HCT116 (cell line): Measurements from ENCODE around the gene PIP4K2A. TPM values are rescaled to one million over a fixed set of nuclear protein-coding genes. Genes with fewer than 3 reads are reported as not detected.

ENCODE experiments used
- ATAC-seq: fragments of 200-7000 bp; cut with Tn5 transposase; 2 replicates; pipeline ENCODE4 v1.9.1; 2020; ENCODE audit warnings: mild to moderate bottlenecking, moderate library complexity
- BruUV-seq: library from RNA; stranded (reverse); fragments of 400-500 nt; replicated peaks from 2 replicates; lab custom pipeline; 2021; lab: Mats Ljungman, UMichigan
- CTCF ChIA-PET: fragments of 300-600 bp; sonication (Branson Sonifier 250); formaldehyde crosslinking; loops from one replicate; lab custom pipeline; 2021; ENCODE audit warnings: antibody characterized with exemption; lab: Charles Lee
- POLR2A ChIA-PET: fragments of 300-600, 350-600 bp; sonication (Branson Sonifier 250); formaldehyde crosslinking; loops from one replicate; lab custom pipeline; 2021; ENCODE audit warnings: antibody characterized with exemption; lab: Charles Lee
- RAD21 ChIA-PET, 2 experiments: fragments of 300-600 bp; sonication (Branson Sonifier 250); formaldehyde crosslinking; loops; one replicate each; lab custom pipeline; 2023; ENCODE audit warnings: low total read pairs in 2 of 2; ENCODE audit not compliant: uncharacterized antibody in 2 of 2, unreplicated experiment in 2 of 2, low non-redundant PET in 1 of 2; lab: Charles Lee
- DNase-seq: peaks from one replicate; pipeline ENCODE4 v3.0.0-alpha.2; 2010; ENCODE audit warnings: low read depth, low spot score
- H2AFZ ChIP-seq: fragments of 200-600 bp; shearing (Covaris generic), sonication (generic); 2 replicates; pipeline ENCODE4 v1.6.1; 2017; ENCODE audit warnings: low read depth, mixed run types, mixed read lengths, antibody characterized with exemption, low read length; ENCODE audit not compliant: poor library complexity, severe bottlenecking
- H3K27ac ChIP-seq: 2 replicates; pipeline ENCODE4 v1.5.1; 2012; ENCODE audit warnings: low read depth, low read length
- H3K27me3 ChIP-seq: fragments of 200-600 bp; sonication (generic); 2 replicates; pipeline ENCODE4 v1.6.1; 2016; ENCODE audit warnings: mixed run types, low read length, mixed read lengths; ENCODE audit not compliant: insufficient read depth
- H3K36me3 ChIP-seq, 2 experiments: fragments of 200-500 bp in 1 of 2; fragments of 200-600 bp in 1 of 2; sonication (Bioruptor generic) in 1 of 2; sonication (generic) in 1 of 2; 2 replicates each; pipeline versions ENCODE4 v1.5.1 to v1.6.1; 2014 to 2016; ENCODE audit warnings: low read length in 2 of 2, inconsistent platforms in 1 of 2, mixed read lengths in 1 of 2, mixed run types in 1 of 2; ENCODE audit not compliant: insufficient read depth in 2 of 2, control insufficient read depth in 1 of 2
- H3K4me1 ChIP-seq, 2 experiments: fragments of 200-600 bp in 1 of 2; sonication (generic) in 1 of 2; 2 replicates each; pipeline versions ENCODE4 v1.5.1 to v1.6.1; 2012 to 2017; ENCODE audit warnings: low read length in 2 of 2, inconsistent platforms in 1 of 2, mild to moderate bottlenecking in 1 of 2, mixed read lengths in 1 of 2, mixed run types in 1 of 2, moderate library complexity in 1 of 2; ENCODE audit not compliant: insufficient read depth in 2 of 2, control insufficient read depth in 1 of 2
- H3K4me2 ChIP-seq: fragments of 200-600 bp; sonication (generic); 2 replicates; pipeline ENCODE4 v1.6.1; 2017; ENCODE audit warnings: mixed run types, low read length, mixed read lengths
- H3K4me3 ChIP-seq, 2 experiments: fragments of 200-600 bp in 1 of 2; sonication (generic) in 1 of 2; replicated peaks in 1 of 2; 2 replicates each; pipeline ENCODE4 v1.5.1; 2011 to 2016; ENCODE audit warnings: low read length in 2 of 2, control low read depth in 1 of 2, low read depth in 1 of 2, mild to moderate bottlenecking in 1 of 2, mixed read lengths in 1 of 2, mixed run types in 1 of 2
- H3K79me2 ChIP-seq: fragments of 200-600 bp; sonication (generic); 2 replicates; pipeline ENCODE4 v1.6.1; 2017; ENCODE audit warnings: mild to moderate bottlenecking, mixed run types, low read length, moderate library complexity, mixed read lengths; ENCODE audit not compliant: insufficient read depth
- H3K9ac ChIP-seq: fragments of 200-600 bp; sonication (generic); 2 replicates; pipeline ENCODE4 v1.6.1; 2016; ENCODE audit warnings: low read length, mixed read lengths
- H3K9me2 ChIP-seq: fragments of 200-600 bp; sonication (generic), shearing (Covaris generic); 2 replicates; pipeline ENCODE4 v1.6.1; 2017; ENCODE audit warnings: mixed run types, mild to moderate bottlenecking, moderate library complexity; ENCODE audit not compliant: insufficient read depth
- H3K9me3 ChIP-seq, 2 experiments: fragments of 200-500 bp in 1 of 2; fragments of 200-600 bp in 1 of 2; sonication (Bioruptor generic) in 1 of 2; sonication (generic) in 1 of 2; 2 replicates each; pipeline ENCODE4 v1.6.1; 2014 to 2017; ENCODE audit warnings: low read length in 2 of 2, mixed read lengths in 2 of 2, inconsistent platforms in 1 of 2, low read depth in 1 of 2, mild to moderate bottlenecking in 1 of 2, mixed run types in 1 of 2, moderate library complexity in 1 of 2; ENCODE audit not compliant: control insufficient read depth in 1 of 2, insufficient read depth in 1 of 2
- H4K20me1 ChIP-seq: fragments of 200-600 bp; sonication (generic), shearing (Covaris generic); 2 replicates; pipeline ENCODE4 v1.6.1; 2017; ENCODE audit warnings: mixed run types, mild to moderate bottlenecking, moderate library complexity; ENCODE audit not compliant: insufficient read depth
- CEBPB ChIP-seq: IDR thresholded peaks from 2 replicates; pipeline ENCODE4 v1.6.1; 2012; ENCODE audit warnings: low read depth
- EGR1 ChIP-seq: IDR thresholded peaks from 2 replicates; pipeline ENCODE4 v1.6.1; 2012; ENCODE audit warnings: low read depth
- EZH2 ChIP-seq: fragments of 200-600 bp; sonication (generic); IDR thresholded peaks from 2 replicates; pipeline ENCODE4 v1.6.1; 2017; ENCODE audit warnings: antibody characterized with exemption, mixed run types
- EZH2phosphoT487 ChIP-seq: fragments of 200-600 bp; IDR thresholded peaks from 2 replicates; pipeline ENCODE4 v1.6.1; 2018; ENCODE audit warnings: antibody characterized with exemption, borderline replicate concordance
- FOSL1 ChIP-seq: IDR thresholded peaks from 2 replicates; pipeline ENCODE4 v1.6.1; 2012; ENCODE audit warnings: low read depth
- JUND ChIP-seq: IDR thresholded peaks from 2 replicates; pipeline ENCODE4 v1.6.1; 2012
- POLR2A ChIP-seq: IDR thresholded peaks from 2 replicates; pipeline ENCODE4 v1.7.0; 2011; ENCODE audit warnings: borderline replicate concordance; ENCODE audit not compliant: insufficient read depth, insufficient read length; ENCODE audit errors: extremely low read depth
- REST ChIP-seq: IDR thresholded peaks from 2 replicates; pipeline ENCODE4 v1.6.1; 2012; ENCODE audit warnings: low read depth
- SIN3A ChIP-seq: IDR thresholded peaks from 2 replicates; pipeline ENCODE4 v1.6.1; 2012; ENCODE audit warnings: low read depth
- SRF ChIP-seq: IDR thresholded peaks from 2 replicates; pipeline ENCODE4 v1.6.1; 2012; ENCODE audit warnings: low read depth
- YY1 ChIP-seq: IDR thresholded peaks from 2 replicates; pipeline ENCODE4 v1.6.1; 2011; ENCODE audit warnings: low read length, low read depth, moderate library complexity, mild to moderate bottlenecking; ENCODE audit not compliant: insufficient replicate concordance; ENCODE audit errors: extremely low read depth
- ZBTB33 ChIP-seq: IDR thresholded peaks from 2 replicates; pipeline ENCODE4 v1.6.1; 2011; ENCODE audit warnings: mild to moderate bottlenecking, low read length, moderate library complexity; ENCODE audit not compliant: insufficient replicate concordance; ENCODE audit errors: extremely low read depth
- ZFX ChIP-seq: fragments of 450-650 bp; IDR thresholded peaks from 2 replicates; pipeline ENCODE4 v1.6.1; 2017
- ZNF274 ChIP-seq: fragments of 200-500 bp; sonication (Bioruptor generic); IDR thresholded peaks from 2 replicates; pipeline ENCODE4 v1.6.1; 2014; ENCODE audit warnings: mild to moderate bottlenecking, low read depth, low read length, inconsistent platforms
- intact Hi-C: fragments of 100-400 bp; cut with micrococcal nuclease; formaldehyde crosslinking; loops from 2 replicates; pipeline ENCODE4 v1.10.0; 2022
- total RNA-seq: library from RNA; stranded (reverse); gene quantifications from one replicate; pipeline ENCODE4 v1.2.1, GENCODE V29; 2021; ENCODE audit not compliant: unreplicated experiment
- TF ChIP-seq, protein P1 (sequence below): IDR thresholded peaks from 2 replicates; pipeline ENCODE4 v1.6.1; 2012

PIP4K2A gene
- total RNA-seq, 1 experiment from 2014 or later: 41.9 TPM

- no TSS peak for BruUV-seq
These were observed 169.9 kb downstream of the PIP4K2A start for GRCh38 chr10:22544325-22545068.

More at GRCh38 chr10:22544325-22545068, 169.9 kb downstream of the PIP4K2A start:
- TF ChIP-seq SRF: no peak
- no peak for TF ChIP-seq ZBTB33
- TF ChIP-seq EZH2phosphoT487: no peak
- TF ChIP-seq POLR2A: no peak
- no peak for TF ChIP-seq YY1
- TF ChIP-seq EGR1: no peak
- TF ChIP-seq CEBPB: no peak
- no peak for TF ChIP-seq ZNF274
- TF ChIP-seq SIN3A: no peak
- TF ChIP-seq JUND: no peak
- no peak for TF ChIP-seq FOSL1
- TF ChIP-seq, protein P1, sequence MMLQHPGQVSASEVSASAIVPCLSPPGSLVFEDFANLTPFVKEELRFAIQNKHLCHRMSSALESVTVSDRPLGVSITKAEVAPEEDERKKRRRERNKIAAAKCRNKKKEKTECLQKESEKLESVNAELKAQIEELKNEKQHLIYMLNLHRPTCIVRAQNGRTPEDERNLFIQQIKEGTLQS: no peak
- TF ChIP-seq EZH2: no peak
- TF ChIP-seq REST: no peak
- no peak for TF ChIP-seq ZFX
- no peaks in the 10 kb centered on the region for H3K9me3 ChIP-seq
- peaks cover 0 to 25% of the 10 kb centered on the region in 2 experiments; a peak in 2 of 4 replicates for H3K36me3 ChIP-seq
- H3K4me2 ChIP-seq: no peak overlapping the region
- no peak overlapping the region for H3K27ac ChIP-seq
- H3K9ac ChIP-seq: no peak overlapping the region
- ATAC-seq: no peak
- RAD21 ChIA-PET: no interaction called here
- no peaks in the 10 kb centered on the region for H3K9me2 ChIP-seq
- H3K79me2 ChIP-seq: no peaks in the 10 kb centered on the region
- H3K4me1 ChIP-seq: no peaks in the 10 kb centered on the region
- no peak overlapping the region for H2AFZ ChIP-seq
- no peaks in the 10 kb centered on the region for H4K20me1 ChIP-seq
- POLR2A ChIA-PET: no interaction called here
- intact Hi-C loops: no loop called here
- H3K27me3 ChIP-seq: no peaks in the 10 kb centered on the region
- DNase-seq: no peak
- no peak overlapping the region for H3K4me3 ChIP-seq
- CTCF ChIA-PET: no interaction called here
